ENCODE measurements around the gene KDM3A. TPM values are rescaled to one million over a fixed set of nuclear protein-coding genes. Genes with fewer than 3 reads are reported as not detected.

KDM3A gene
- polyA plus RNA-seq, 1 donor from 2014 or later = 51.2 TPM

GRCh38 chr2:86485103-86485502 lies 43.9 kb downstream of the KDM3A start:
- TF ChIP-seq POLR2AphosphoS5 (IDR thresholded peaks at IDR 0.05) = no peak
- TF ChIP-seq REST (IDR thresholded peaks at IDR 0.05; ENCODE audit: borderline replicate concordance) = no peak
- no peak for TF ChIP-seq TAF1 (IDR thresholded peaks at IDR 0.05; ENCODE audit: low read depth)
- TF ChIP-seq EP300 (conservative IDR thresholded peaks at IDR 0.05; ENCODE audit: poor library complexity, severe bottlenecking) = no peak
- TF ChIP-seq MXI1 (conservative IDR thresholded peaks at IDR 0.05; ENCODE audit: poor library complexity, severe bottlenecking) = no peak
- no peak for TF ChIP-seq EZH2 (IDR thresholded peaks at IDR 0.05; ENCODE audit: borderline replicate concordance, insufficient read depth, low read length, poor library complexity, severe bottlenecking)
- no peak for TF ChIP-seq RAD21 (conservative IDR thresholded peaks at IDR 0.05)
- TF ChIP-seq SMC3 (conservative IDR thresholded peaks at IDR 0.05; ENCODE audit: poor library complexity) = no peak
- no peak overlapping the region for H3K4me2 ChIP-seq (ENCODE audit: low read length)
- no peaks in the 10 kb centered on the region for H3K27me3 ChIP-seq (ENCODE audit: insufficient read depth, low read depth, low read length)
- no peaks in the 10 kb centered on the region for H3F3A ChIP-seq (ENCODE audit: insufficient read depth, low read length, poor library complexity, severe bottlenecking)
- H3K9me2 ChIP-seq (ENCODE audit: insufficient read depth, low read length) = no peaks in the 10 kb centered on the region
- H3K9ac ChIP-seq (ENCODE audit: low read length) = no peak overlapping the region
- peaks cover 43% of the 10 kb centered on the region for H3K36me3 ChIP-seq (ENCODE audit: insufficient read depth, low read length)
- no peaks in the 10 kb centered on the region for H3K79me2 ChIP-seq (replicated peaks; ENCODE audit: insufficient read depth, low read length)
- H3K9me3 ChIP-seq (ENCODE audit: low read length) = no peaks in the 10 kb centered on the region
- H4K20me1 ChIP-seq (ENCODE audit: insufficient read depth) = no peaks in the 10 kb centered on the region
- no peak overlapping the region for H2AFZ ChIP-seq (ENCODE audit: low read depth, low read length)
- H3K27ac ChIP-seq (ENCODE audit: low read length) = no peak overlapping the region
- no peak overlapping the region for H3K4me3 ChIP-seq (ENCODE audit: low read length)

- H3K4me3 ChIP-seq (ENCODE audit: low read length) = no peak overlapping the region
- no peaks in the 10 kb centered on the region for H3K79me2 ChIP-seq (replicated peaks; ENCODE audit: insufficient read depth, low read length)
- TF ChIP-seq RAD21 (conservative IDR thresholded peaks at IDR 0.05) = no peak
- no peak for TF ChIP-seq EZH2 (IDR thresholded peaks at IDR 0.05; ENCODE audit: borderline replicate concordance, insufficient read depth, low read length, poor library complexity, severe bottlenecking)
- no peak for TF ChIP-seq MXI1 (conservative IDR thresholded peaks at IDR 0.05; ENCODE audit: poor library complexity, severe bottlenecking)
- no peak for TF ChIP-seq CTCF (IDR thresholded peaks at IDR 0.05; ENCODE audit: poor library complexity, severe bottlenecking)
- TF ChIP-seq SMC3 (conservative IDR thresholded peaks at IDR 0.05; ENCODE audit: poor library complexity) = no peak
- TF ChIP-seq REST (IDR thresholded peaks at IDR 0.05; ENCODE audit: borderline replicate concordance) = no peak
- no peak for TF ChIP-seq POLR2AphosphoS5 (IDR thresholded peaks at IDR 0.05)
- no peak for TF ChIP-seq TAF1 (IDR thresholded peaks at IDR 0.05; ENCODE audit: low read depth)
- TF ChIP-seq EP300 (conservative IDR thresholded peaks at IDR 0.05; ENCODE audit: poor library complexity, severe bottlenecking) = no peak
- no peaks in the 10 kb centered on the region for H3K9me2 ChIP-seq (ENCODE audit: insufficient read depth, low read length)
- no peak overlapping the region for H3K4me2 ChIP-seq (ENCODE audit: low read length)
- no peaks in the 10 kb centered on the region for H3K27me3 ChIP-seq (ENCODE audit: insufficient read depth, low read depth, low read length)
- no peak overlapping the region for H3K27ac ChIP-seq (ENCODE audit: low read length)
- H2AFZ ChIP-seq (ENCODE audit: low read depth, low read length) = no peak overlapping the region
- peaks cover 39% of the 10 kb centered on the region for H3K36me3 ChIP-seq (ENCODE audit: insufficient read depth, low read length)
- no peaks in the 10 kb centered on the region for H3F3A ChIP-seq (ENCODE audit: insufficient read depth, low read length, poor library complexity, severe bottlenecking)
- no peak overlapping the region for H3K9ac ChIP-seq (ENCODE audit: low read length)
- H4K20me1 ChIP-seq (ENCODE audit: insufficient read depth) = no peaks in the 10 kb centered on the region
- H3K9me3 ChIP-seq (ENCODE audit: low read length) = no peaks in the 10 kb centered on the region
Observed at GRCh38 chr2:86485802-86486201, 44.6 kb downstream of the KDM3A start.
